GM12873 (cell line): ENCODE data around the gene PLEKHG5.
A peak's percentile ranks its signal among the peaks of the same experiment; 100 is the strongest.

Experiments used
- TF ChIP-seq, protein P1 (sequence below): IDR thresholded peaks from 2 replicates; pipeline ENCODE4 v1.5.1; 2012; ENCODE audit warnings: low read depth, mild to moderate bottlenecking, moderate library complexity, low read length, control low read depth; ENCODE audit not compliant: insufficient read depth; ENCODE audit errors: missing control alignments

PLEKHG5 gene

GRCh38 chr1:6423321-6423999, 68.0 kb downstream of the PLEKHG5 start:
- TF ChIP-seq, protein P1, sequence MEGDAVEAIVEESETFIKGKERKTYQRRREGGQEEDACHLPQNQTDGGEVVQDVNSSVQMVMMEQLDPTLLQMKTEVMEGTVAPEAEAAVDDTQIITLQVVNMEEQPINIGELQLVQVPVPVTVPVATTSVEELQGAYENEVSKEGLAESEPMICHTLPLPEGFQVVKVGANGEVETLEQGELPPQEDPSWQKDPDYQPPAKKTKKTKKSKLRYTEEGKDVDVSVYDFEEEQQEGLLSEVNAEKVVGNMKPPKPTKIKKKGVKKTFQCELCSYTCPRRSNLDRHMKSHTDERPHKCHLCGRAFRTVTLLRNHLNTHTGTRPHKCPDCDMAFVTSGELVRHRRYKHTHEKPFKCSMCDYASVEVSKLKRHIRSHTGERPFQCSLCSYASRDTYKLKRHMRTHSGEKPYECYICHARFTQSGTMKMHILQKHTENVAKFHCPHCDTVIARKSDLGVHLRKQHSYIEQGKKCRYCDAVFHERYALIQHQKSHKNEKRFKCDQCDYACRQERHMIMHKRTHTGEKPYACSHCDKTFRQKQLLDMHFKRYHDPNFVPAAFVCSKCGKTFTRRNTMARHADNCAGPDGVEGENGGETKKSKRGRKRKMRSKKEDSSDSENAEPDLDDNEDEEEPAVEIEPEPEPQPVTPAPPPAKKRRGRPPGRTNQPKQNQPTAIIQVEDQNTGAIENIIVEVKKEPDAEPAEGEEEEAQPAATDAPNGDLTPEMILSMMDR: peak; percentile 91

GRCh38 chr1:6421266-6421665, 70.2 kb downstream of the PLEKHG5 start:
- TF ChIP-seq, protein P1: no peak

DNA sequence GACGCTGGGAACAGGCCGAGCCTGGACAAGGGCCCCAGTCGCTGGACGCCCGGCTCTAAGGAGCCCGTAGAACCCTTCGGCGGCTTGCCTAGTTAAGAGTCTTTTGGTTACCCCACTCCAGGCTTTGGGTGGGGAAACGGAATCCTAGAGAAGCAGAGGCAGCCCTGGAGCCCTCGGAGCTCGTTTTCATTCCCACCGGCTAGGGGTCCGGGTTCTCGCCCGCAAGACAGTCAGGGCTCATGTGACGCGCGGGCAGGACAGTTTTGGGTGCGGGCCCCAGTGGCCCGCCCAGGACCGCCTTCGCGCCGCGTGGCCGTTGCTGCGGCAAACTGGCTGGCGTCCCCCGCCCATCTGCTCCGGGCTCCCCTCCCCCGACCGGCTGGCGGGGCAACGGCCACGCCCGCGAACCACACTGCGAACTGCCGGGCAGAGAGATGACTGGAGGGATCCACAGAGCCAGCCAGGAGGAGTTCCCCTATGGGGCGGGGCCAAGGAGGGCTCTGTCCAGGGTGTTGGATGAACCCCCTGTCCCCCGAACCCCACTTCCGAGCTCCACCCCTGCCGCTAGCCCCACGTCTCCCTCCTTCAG, 70.9 kb downstream of the PLEKHG5 start:
- TF ChIP-seq, protein P1: no peak

GRCh38 chr1:6419804-6420453, 71.5 kb downstream of the PLEKHG5 start, which contains the start of gene HES2:
Gene HES2, minus strand, starts transcription at chr1:6419919. Its CDS starts 99 bp downstream, at chr1:6419820.
- TF ChIP-seq, protein P1: no peak

DNA sequence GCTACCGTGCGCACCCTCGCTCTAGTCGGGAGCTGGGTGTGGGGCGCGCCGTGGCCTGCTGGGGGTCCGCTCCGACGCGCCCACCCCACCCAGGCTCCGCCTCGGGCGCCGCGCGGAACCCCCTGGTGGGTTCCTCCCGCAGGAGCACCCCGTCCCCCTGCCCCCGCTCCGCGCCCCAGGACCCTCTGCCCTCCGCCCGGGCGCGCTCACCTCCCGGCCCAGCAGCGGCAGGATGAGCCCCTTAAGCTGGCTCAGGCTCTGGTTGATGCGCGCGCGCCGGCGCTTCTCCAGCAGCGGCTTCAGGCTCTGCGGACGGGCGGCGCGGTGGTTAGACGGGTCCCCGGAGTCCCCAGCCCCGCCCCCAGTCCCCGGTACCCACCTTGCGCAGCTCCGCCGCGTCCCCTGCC, 72.1 kb downstream of the PLEKHG5 start:
- TF ChIP-seq, protein P1: no peak

DNA sequence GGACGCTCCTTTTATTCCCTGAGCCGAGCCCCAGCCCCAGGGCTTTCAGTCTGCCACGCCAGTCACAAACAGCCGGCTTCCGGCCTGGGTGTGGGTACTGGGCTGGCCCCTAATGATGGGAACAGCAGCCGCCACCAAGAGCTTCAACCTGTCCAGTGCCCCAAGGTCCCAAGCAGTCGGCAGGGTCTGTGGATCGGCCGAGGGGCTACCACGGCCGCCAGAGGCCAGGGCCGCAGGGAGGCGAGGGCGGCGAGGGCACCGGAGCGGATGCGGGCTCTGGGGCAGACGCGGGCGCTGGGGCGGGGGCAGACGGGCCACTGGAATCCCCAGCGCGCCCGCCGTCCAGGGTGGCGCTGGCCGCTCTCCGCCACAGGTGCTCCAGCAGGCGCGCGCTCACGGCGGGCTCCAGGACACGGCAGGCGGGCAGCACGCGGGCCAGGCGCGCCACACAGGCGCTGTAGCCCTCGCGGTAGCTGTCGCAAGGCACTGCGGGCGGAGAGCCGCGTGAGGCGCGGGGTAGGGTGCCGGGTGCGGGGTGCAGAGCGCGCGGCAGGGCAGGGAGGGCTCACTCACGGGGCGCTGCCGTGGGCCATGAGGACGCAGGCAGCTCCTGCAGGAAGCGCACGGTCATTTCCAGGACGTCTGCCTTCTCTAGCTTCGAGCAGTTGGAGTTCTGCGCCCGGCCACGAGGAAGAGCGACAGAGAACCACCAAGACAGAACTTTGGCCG, 72.6 kb downstream of the PLEKHG5 start:
- TF ChIP-seq, protein P1: no peak
